Neural cell (in vitro differentiated cells): ENCODE measurements around the gene SELENOO. TPM values are rescaled to one million over a fixed set of nuclear protein-coding genes. Genes with fewer than 3 reads are reported as not detected.

Experiments
- H2AFZ ChIP-seq: fragments of 200-600, 300-800 bp; sonication (generic), shearing (Covaris generic); 2 replicates; pipeline ENCODE4 v1.6.0; 2014; ENCODE audit warnings: low read depth, mild to moderate bottlenecking, antibody characterized with exemption, low read length, moderate library complexity
- H3F3A ChIP-seq: fragments of 200-600 bp; shearing (Covaris generic); 2 replicates; pipeline ENCODE4 v1.6.1; 2016; ENCODE audit warnings: mild to moderate bottlenecking, moderate library complexity, mixed read lengths, antibody characterized with exemption, low read length; ENCODE audit not compliant: insufficient read depth, poor library complexity, severe bottlenecking
- H3K27ac ChIP-seq: fragments of 200-600, 300-800 bp; sonication (generic), shearing (Covaris generic); 2 replicates; pipeline ENCODE4 v1.5.1; 2014; ENCODE audit warnings: mild to moderate bottlenecking, low read length, moderate library complexity
- H3K27me3 ChIP-seq: fragments of 300-800, 200-600 bp; sonication (generic), shearing (Covaris generic); 2 replicates; pipeline ENCODE4 v1.6.0; 2014; ENCODE audit warnings: mild to moderate bottlenecking, low read depth, low read length, moderate library complexity; ENCODE audit not compliant: insufficient read depth
- H3K36me3 ChIP-seq: fragments of 300-800, 200-600 bp; sonication (generic), shearing (Covaris generic); 2 replicates; pipeline ENCODE4 v1.5.1; 2014; ENCODE audit warnings: mild to moderate bottlenecking, antibody characterized with exemption, low read length, moderate library complexity; ENCODE audit not compliant: insufficient read depth
- H3K4me2 ChIP-seq: fragments of 300-800, 200-600 bp; sonication (generic), shearing (Covaris generic); 2 replicates; pipeline ENCODE4 v1.6.0; 2014; ENCODE audit warnings: mild to moderate bottlenecking, low read length
- H3K4me3 ChIP-seq: fragments of 300-800, 200-600 bp; sonication (generic), shearing (Covaris generic); 2 replicates; pipeline ENCODE4 v1.5.1; 2014; ENCODE audit warnings: mild to moderate bottlenecking, low read length, moderate library complexity
- H3K79me2 ChIP-seq: fragments of 200-600 bp; shearing (Covaris generic); replicated peaks from 2 replicates; pipeline ENCODE4 v1.6.0; 2014; ENCODE audit warnings: mild to moderate bottlenecking, low read length, moderate library complexity; ENCODE audit not compliant: insufficient read depth
- H3K9ac ChIP-seq: fragments of 300-800, 200-600 bp; sonication (generic), shearing (Covaris generic); 2 replicates; pipeline ENCODE4 v1.6.1; 2016; ENCODE audit warnings: mild to moderate bottlenecking, low read length, mixed read lengths
- H3K9me2 ChIP-seq: fragments of 200-600 bp; shearing (Covaris generic); 2 replicates; pipeline ENCODE4 v1.6.1; 2016; ENCODE audit warnings: mild to moderate bottlenecking, low read length, mixed read lengths; ENCODE audit not compliant: insufficient read depth
- H3K9me3 ChIP-seq: fragments of 200-600, 300-800 bp; sonication (generic), shearing (Covaris generic); 2 replicates; pipeline ENCODE4 v1.6.1; 2016; ENCODE audit warnings: mild to moderate bottlenecking, mixed run types, low read length, moderate library complexity, mixed read lengths
- H4K20me1 ChIP-seq: fragments of 200-600 bp; shearing (Covaris generic); 2 replicates; pipeline ENCODE4 v1.6.1; 2016; ENCODE audit warnings: mild to moderate bottlenecking, mixed run types; ENCODE audit not compliant: insufficient read depth
- CTCF ChIP-seq: fragments of 450-650 bp; IDR thresholded peaks from 2 replicates; pipeline ENCODE4 v1.5.1; 2014; ENCODE audit warnings: antibody characterized with exemption, mild to moderate bottlenecking, moderate library complexity; ENCODE audit not compliant: poor library complexity, severe bottlenecking
- EP300 ChIP-seq: fragments of 450-650 bp; conservative IDR thresholded peaks from 2 replicates; pipeline ENCODE4 v1.6.1; 2014; ENCODE audit warnings: antibody characterized with exemption, mild to moderate bottlenecking, moderate library complexity; ENCODE audit not compliant: poor library complexity, severe bottlenecking
- EZH2 ChIP-seq: fragments of 200-600, 300-800 bp; shearing (Covaris generic), sonication (generic); IDR thresholded peaks from 2 replicates; pipeline ENCODE4 v1.6.1; 2014; ENCODE audit warnings: antibody characterized with exemption, low read length, borderline replicate concordance, mild to moderate bottlenecking; ENCODE audit not compliant: insufficient read depth, poor library complexity, severe bottlenecking
- MXI1 ChIP-seq: fragments of 450-650 bp; conservative IDR thresholded peaks from 2 replicates; pipeline ENCODE4 v1.6.1; 2014; ENCODE audit warnings: antibody characterized with exemption, mild to moderate bottlenecking; ENCODE audit not compliant: poor library complexity, severe bottlenecking
- POLR2AphosphoS5 ChIP-seq: IDR thresholded peaks from 2 replicates; pipeline ENCODE4 v1.6.1; 2012
- RAD21 ChIP-seq: fragments of 450-650 bp; conservative IDR thresholded peaks from 2 replicates; pipeline ENCODE4 v1.6.1; 2014; ENCODE audit warnings: antibody characterized with exemption, mild to moderate bottlenecking, moderate library complexity
- SMC3 ChIP-seq: fragments of 450-650 bp; conservative IDR thresholded peaks from 2 replicates; pipeline ENCODE4 v1.6.1; 2014; ENCODE audit warnings: antibody characterized with exemption, mild to moderate bottlenecking, moderate library complexity; ENCODE audit not compliant: poor library complexity
- TAF1 ChIP-seq: IDR thresholded peaks from 2 replicates; pipeline ENCODE4 v1.6.1; 2012; ENCODE audit warnings: low read depth
- polyA plus RNA-seq: library from polyadenylated mRNA; depleted of rRNA; stranded (reverse); fragments of >200 nt; gene quantifications from 2 replicates; pipeline ENCODE4 v1.2.3, GENCODE V29; 2014
- TF ChIP-seq, protein P1 (sequence below): IDR thresholded peaks from 2 replicates; pipeline ENCODE4 v1.6.1; 2012; ENCODE audit warnings: borderline replicate concordance

The SELENOO gene
- polyA plus RNA-seq, 1 donor from 2014 or later = 42.0 TPM

DNA sequence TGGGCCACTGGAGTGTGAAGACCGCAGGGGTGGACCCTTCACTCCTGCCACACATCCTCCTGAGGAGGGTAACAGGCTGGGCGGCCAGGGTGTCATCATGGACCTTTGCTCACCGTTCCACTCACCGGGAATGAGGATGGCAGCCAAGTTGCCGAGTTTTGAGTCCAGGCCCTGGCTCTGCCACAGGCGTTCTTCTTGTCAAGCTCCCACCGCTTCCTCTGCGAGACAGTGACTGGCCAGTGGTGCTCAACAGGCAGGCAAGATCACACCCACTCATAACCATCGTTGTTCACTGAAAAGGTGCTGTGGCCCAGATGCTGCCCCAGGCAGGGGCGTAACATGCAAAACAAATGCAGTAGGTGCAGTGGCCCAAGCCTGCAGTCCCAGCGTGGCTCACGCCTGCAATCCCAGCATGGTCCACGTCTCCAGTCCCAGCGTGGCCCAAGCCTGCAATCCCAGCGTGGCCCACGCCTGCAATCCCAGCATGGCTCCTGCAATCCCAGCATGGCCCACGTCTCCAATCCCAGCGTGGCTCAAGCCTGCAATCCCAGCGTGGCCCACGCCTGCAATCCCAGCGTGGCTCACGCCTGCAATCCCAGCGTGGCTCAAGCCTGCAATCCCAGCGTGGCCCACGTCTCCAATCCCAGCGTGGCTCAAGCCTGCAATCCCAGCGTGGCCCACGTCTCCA lies 35.2 kb upstream of the SELENOO start:
- no peaks in the 10 kb centered on the region for H3K9me2 ChIP-seq
- no peak overlapping the region for H3K4me3 ChIP-seq
- no peaks in the 10 kb centered on the region for H4K20me1 ChIP-seq
- no peaks in the 10 kb centered on the region for H3K9me3 ChIP-seq
- H3K9ac ChIP-seq = no peak overlapping the region
- TF ChIP-seq CTCF (no peak), TAF1 (no peak), POLR2AphosphoS5 (no peak), EP300 (no peak), EZH2 (no peak), MXI1 (no peak), SMC3 (no peak), RAD21 (no peak)
- TF ChIP-seq, protein P1, sequence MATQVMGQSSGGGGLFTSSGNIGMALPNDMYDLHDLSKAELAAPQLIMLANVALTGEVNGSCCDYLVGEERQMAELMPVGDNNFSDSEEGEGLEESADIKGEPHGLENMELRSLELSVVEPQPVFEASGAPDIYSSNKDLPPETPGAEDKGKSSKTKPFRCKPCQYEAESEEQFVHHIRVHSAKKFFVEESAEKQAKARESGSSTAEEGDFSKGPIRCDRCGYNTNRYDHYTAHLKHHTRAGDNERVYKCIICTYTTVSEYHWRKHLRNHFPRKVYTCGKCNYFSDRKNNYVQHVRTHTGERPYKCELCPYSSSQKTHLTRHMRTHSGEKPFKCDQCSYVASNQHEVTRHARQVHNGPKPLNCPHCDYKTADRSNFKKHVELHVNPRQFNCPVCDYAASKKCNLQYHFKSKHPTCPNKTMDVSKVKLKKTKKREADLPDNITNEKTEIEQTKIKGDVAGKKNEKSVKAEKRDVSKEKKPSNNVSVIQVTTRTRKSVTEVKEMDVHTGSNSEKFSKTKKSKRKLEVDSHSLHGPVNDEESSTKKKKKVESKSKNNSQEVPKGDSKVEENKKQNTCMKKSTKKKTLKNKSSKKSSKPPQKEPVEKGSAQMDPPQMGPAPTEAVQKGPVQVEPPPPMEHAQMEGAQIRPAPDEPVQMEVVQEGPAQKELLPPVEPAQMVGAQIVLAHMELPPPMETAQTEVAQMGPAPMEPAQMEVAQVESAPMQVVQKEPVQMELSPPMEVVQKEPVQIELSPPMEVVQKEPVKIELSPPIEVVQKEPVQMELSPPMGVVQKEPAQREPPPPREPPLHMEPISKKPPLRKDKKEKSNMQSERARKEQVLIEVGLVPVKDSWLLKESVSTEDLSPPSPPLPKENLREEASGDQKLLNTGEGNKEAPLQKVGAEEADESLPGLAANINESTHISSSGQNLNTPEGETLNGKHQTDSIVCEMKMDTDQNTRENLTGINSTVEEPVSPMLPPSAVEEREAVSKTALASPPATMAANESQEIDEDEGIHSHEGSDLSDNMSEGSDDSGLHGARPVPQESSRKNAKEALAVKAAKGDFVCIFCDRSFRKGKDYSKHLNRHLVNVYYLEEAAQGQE = no peak
- no peaks in the 10 kb centered on the region for H3K79me2 ChIP-seq
- H3K36me3 ChIP-seq = no peaks in the 10 kb centered on the region
- H2AFZ ChIP-seq = no peak overlapping the region
- no peak overlapping the region for H3K27ac ChIP-seq
- H3K4me2 ChIP-seq = no peak overlapping the region
- H3F3A ChIP-seq = no peaks in the 10 kb centered on the region
- peaks cover 10% of the 10 kb centered on the region for H3K27me3 ChIP-seq

GRCh38 chr22:50167689-50168489 lies 32.9 kb upstream of the SELENOO start:
- Histone ChIP-seq H3K27ac (no peak overlapping the region), H3K9me2 (no peaks in the 10 kb centered on the region), H3K9me3 (no peaks in the 10 kb centered on the region), H2AFZ (no peak overlapping the region), H3K4me3 (no peak overlapping the region), H4K20me1 (no peaks in the 10 kb centered on the region), H3K79me2 (no peaks in the 10 kb centered on the region), H3K9ac (no peak overlapping the region), H3K27me3 (peaks cover 10% of the 10 kb centered on the region), H3F3A (no peaks in the 10 kb centered on the region), H3K4me2 (no peak overlapping the region), H3K36me3 (no peaks in the 10 kb centered on the region)
- TF ChIP-seq EZH2 (no peak), SMC3 (no peak), CTCF (no peak), MXI1 (no peak), TAF1 (no peak), EP300 (no peak)
- TF ChIP-seq, protein P1 = no peak
